HepG2 (cell line): Measurements from ENCODE around the gene TDRD10. TPM values are rescaled to one million over a fixed set of nuclear protein-coding genes. Genes with fewer than 3 reads are reported as not detected.
A peak's percentile ranks its signal among the peaks of the same experiment; 100 is the strongest.

Source experiments
- FOXK1 ChIP-seq: sonication (generic); formaldehyde crosslinking; IDR thresholded peaks from 2 replicates; pipeline ENCODE4 v1.4.0; 2020; ENCODE audit warnings: low read depth, missing genetic modification reagents, borderline replicate concordance
- MAFF ChIP-seq: IDR thresholded peaks from 2 replicates; pipeline ENCODE4 v1.6.1; 2011; ENCODE audit warnings: low read depth, low read length, improper control_type of control experiment
- MAFK ChIP-seq, 2 experiments: IDR thresholded peaks in 1 of 2; conservative IDR thresholded peaks in 1 of 2; 2 replicates each; pipeline ENCODE4 v1.6.1; 2011; ENCODE audit warnings: improper control_type of control experiment in 2 of 2, low read length in 2 of 2
- NFE2L2 ChIP-seq: fragments of 150-350 bp; IDR thresholded peaks from 2 replicates; pipeline ENCODE4 v1.6.1; 2014; ENCODE audit warnings: low read length
- RAD21 ChIP-seq: fragments of 450-650 bp; formaldehyde crosslinking; IDR thresholded peaks from 2 replicates; pipeline ENCODE4 v1.5.0; 2020; ENCODE audit warnings: mild to moderate bottlenecking
- RNF2 ChIP-seq: fragments of 450-650 bp; conservative IDR thresholded peaks from 2 replicates; pipeline ENCODE4 v1.6.1; 2016; ENCODE audit warnings: low read depth
- SMARCE1 ChIP-seq: fragments of 450-650 bp; IDR thresholded peaks from 2 replicates; pipeline ENCODE4 v1.6.1; 2017; ENCODE audit warnings: borderline replicate concordance
- ZFX ChIP-seq: sonication (generic); formaldehyde crosslinking; IDR thresholded peaks from 2 replicates; pipeline ENCODE4 v1.4.0; 2020; ENCODE audit warnings: mild to moderate bottlenecking, low read depth, missing genetic modification reagents, moderate library complexity
- polyA plus RNA-seq, 8 experiments: library from polyadenylated mRNA; depleted of rRNA in 3 of 8; stranded (reverse) in 7 of 8; unstranded in 1 of 8; fragments of >200 nt; fragmentation: Illumina TruSeq in 4 of 8; extraction: Trizol in 4 of 8; gene quantifications; 2 replicates each; pipeline versions ENCODE4 v1.2.1 to v1.2.3, GENCODE V29; 2011 to 2016; ENCODE audit warnings: low read depth in 4 of 8, missing spikeins in 1 of 8, mixed read lengths in 1 of 8; ENCODE audit not compliant: insufficient read depth in 1 of 8
- total RNA-seq, 5 experiments: library from RNA; depleted of rRNA; stranded (reverse); fragments of >200 nt; fragmentation: Illumina TruSeq; extraction: Trizol; gene quantifications; 2 replicates each; pipeline ENCODE4 v1.2.3, GENCODE V29; 2016; ENCODE audit warnings: low read depth in 1 of 5
- TF ChIP-seq, protein P1 (sequence below): IDR thresholded peaks from 2 replicates; pipeline ENCODE4 v1.4.0; 2020; ENCODE audit warnings: mild to moderate bottlenecking, missing genetic modification reagents
- TF ChIP-seq, protein P2 (sequence below): IDR thresholded peaks from 2 replicates; pipeline ENCODE4 v1.6.1; 2016; ENCODE audit warnings: low read depth, missing genetic modification reagents, missing compliant biosample characterization
- TF ChIP-seq, protein P3 (sequence below): sonication (generic); formaldehyde crosslinking; IDR thresholded peaks from 2 replicates; pipeline ENCODE4 v1.4.0; 2020; ENCODE audit warnings: mild to moderate bottlenecking, low read depth, missing genetic modification reagents
- TF ChIP-seq, protein P4 (sequence below): fragments of 450-650 bp; IDR thresholded peaks from 2 replicates; pipeline ENCODE4 v1.6.1; 2017
- TF ChIP-seq, protein P5 (sequence below): sonication (generic); IDR thresholded peaks from 2 replicates; pipeline ENCODE4 v1.6.1; 2016; ENCODE audit warnings: low read depth, borderline replicate concordance
- TF ChIP-seq, protein P6 (sequence below): sonication (generic); formaldehyde crosslinking; IDR thresholded peaks from 2 replicates; pipeline ENCODE4 v1.5.0; 2020; ENCODE audit warnings: mild to moderate bottlenecking, missing genetic modification reagents, moderate library complexity

TDRD10 gene
- total and polyA plus RNA-seq, 2 of the 13 experiments (the other 11 are each of a cell fraction or from before 2014, with no cell fraction given): not detected

DNA sequence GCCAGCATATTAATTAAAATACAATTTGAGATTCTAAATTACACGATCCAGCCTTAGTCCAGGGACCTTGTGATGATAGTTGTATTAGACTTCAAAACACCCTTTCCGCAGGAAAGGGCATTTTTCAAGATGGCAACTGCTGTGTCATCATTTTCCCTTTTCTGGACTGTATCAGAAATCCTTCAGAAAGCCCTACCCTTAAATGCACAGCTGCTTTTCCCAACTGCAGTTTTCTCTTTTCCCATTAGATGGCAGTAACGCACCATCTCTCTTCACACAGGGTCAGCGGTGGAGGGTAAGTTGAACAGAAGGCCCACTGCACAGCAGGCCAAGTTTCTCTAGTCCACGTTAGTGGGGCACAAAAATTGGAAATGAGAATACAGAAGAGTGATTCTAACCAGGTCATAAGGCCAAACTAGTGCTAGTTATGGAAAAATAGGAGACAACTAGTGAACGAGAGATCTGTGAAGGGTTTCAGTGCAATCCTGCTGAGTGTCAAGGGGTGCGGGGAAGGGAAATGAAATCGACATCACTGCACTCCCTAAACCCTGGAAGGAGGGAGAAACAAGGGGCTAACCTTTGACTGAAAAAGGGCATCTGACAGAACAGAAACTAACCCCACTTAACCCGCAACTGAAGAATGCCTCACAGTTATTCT, 22.1 kb upstream of the TDRD10 start (continued):
- TF ChIP-seq MAFK (conservative IDR thresholded peaks at IDR 0.05 in 1 of 2, IDR thresholded peaks at IDR 0.05 in 1 of 2; ENCODE audit: low read length in 2 of 2): peak; percentile 99 to 100
- TF ChIP-seq SMARCE1: no peak
- TF ChIP-seq, protein P1, sequence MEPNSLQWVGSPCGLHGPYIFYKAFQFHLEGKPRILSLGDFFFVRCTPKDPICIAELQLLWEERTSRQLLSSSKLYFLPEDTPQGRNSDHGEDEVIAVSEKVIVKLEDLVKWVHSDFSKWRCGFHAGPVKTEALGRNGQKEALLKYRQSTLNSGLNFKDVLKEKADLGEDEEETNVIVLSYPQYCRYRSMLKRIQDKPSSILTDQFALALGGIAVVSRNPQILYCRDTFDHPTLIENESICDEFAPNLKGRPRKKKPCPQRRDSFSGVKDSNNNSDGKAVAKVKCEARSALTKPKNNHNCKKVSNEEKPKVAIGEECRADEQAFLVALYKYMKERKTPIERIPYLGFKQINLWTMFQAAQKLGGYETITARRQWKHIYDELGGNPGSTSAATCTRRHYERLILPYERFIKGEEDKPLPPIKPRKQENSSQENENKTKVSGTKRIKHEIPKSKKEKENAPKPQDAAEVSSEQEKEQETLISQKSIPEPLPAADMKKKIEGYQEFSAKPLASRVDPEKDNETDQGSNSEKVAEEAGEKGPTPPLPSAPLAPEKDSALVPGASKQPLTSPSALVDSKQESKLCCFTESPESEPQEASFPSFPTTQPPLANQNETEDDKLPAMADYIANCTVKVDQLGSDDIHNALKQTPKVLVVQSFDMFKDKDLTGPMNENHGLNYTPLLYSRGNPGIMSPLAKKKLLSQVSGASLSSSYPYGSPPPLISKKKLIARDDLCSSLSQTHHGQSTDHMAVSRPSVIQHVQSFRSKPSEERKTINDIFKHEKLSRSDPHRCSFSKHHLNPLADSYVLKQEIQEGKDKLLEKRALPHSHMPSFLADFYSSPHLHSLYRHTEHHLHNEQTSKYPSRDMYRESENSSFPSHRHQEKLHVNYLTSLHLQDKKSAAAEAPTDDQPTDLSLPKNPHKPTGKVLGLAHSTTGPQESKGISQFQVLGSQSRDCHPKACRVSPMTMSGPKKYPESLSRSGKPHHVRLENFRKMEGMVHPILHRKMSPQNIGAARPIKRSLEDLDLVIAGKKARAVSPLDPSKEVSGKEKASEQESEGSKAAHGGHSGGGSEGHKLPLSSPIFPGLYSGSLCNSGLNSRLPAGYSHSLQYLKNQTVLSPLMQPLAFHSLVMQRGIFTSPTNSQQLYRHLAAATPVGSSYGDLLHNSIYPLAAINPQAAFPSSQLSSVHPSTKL (CRISPR knock-in tag): 0 out of 2 replicates have a peak, but pooled peaks have one; percentile 10
- TF ChIP-seq, protein P2, sequence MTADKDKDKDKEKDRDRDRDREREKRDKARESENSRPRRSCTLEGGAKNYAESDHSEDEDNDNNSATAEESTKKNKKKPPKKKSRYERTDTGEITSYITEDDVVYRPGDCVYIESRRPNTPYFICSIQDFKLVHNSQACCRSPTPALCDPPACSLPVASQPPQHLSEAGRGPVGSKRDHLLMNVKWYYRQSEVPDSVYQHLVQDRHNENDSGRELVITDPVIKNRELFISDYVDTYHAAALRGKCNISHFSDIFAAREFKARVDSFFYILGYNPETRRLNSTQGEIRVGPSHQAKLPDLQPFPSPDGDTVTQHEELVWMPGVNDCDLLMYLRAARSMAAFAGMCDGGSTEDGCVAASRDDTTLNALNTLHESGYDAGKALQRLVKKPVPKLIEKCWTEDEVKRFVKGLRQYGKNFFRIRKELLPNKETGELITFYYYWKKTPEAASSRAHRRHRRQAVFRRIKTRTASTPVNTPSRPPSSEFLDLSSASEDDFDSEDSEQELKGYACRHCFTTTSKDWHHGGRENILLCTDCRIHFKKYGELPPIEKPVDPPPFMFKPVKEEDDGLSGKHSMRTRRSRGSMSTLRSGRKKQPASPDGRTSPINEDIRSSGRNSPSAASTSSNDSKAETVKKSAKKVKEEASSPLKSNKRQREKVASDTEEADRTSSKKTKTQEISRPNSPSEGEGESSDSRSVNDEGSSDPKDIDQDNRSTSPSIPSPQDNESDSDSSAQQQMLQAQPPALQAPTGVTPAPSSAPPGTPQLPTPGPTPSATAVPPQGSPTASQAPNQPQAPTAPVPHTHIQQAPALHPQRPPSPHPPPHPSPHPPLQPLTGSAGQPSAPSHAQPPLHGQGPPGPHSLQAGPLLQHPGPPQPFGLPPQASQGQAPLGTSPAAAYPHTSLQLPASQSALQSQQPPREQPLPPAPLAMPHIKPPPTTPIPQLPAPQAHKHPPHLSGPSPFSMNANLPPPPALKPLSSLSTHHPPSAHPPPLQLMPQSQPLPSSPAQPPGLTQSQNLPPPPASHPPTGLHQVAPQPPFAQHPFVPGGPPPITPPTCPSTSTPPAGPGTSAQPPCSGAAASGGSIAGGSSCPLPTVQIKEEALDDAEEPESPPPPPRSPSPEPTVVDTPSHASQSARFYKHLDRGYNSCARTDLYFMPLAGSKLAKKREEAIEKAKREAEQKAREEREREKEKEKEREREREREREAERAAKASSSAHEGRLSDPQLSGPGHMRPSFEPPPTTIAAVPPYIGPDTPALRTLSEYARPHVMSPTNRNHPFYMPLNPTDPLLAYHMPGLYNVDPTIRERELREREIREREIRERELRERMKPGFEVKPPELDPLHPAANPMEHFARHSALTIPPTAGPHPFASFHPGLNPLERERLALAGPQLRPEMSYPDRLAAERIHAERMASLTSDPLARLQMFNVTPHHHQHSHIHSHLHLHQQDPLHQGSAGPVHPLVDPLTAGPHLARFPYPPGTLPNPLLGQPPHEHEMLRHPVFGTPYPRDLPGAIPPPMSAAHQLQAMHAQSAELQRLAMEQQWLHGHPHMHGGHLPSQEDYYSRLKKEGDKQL (CRISPR knock-in tag): no peak
- TF ChIP-seq FOXK1 (CRISPR knock-in tag): peak; percentile 50; the same call in 1 of the 2 replicates
- TF ChIP-seq RNF2: no peak
- peak; percentile 52; the same call in 1 of the 2 replicates for TF ChIP-seq ZFX
- TF ChIP-seq RAD21 (CRISPR knock-in tag): peak; percentile 85
- TF ChIP-seq, protein P3, sequence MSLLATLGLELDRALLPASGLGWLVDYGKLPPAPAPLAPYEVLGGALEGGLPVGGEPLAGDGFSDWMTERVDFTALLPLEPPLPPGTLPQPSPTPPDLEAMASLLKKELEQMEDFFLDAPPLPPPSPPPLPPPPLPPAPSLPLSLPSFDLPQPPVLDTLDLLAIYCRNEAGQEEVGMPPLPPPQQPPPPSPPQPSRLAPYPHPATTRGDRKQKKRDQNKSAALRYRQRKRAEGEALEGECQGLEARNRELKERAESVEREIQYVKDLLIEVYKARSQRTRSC: no peak
- TF ChIP-seq, protein P4, sequence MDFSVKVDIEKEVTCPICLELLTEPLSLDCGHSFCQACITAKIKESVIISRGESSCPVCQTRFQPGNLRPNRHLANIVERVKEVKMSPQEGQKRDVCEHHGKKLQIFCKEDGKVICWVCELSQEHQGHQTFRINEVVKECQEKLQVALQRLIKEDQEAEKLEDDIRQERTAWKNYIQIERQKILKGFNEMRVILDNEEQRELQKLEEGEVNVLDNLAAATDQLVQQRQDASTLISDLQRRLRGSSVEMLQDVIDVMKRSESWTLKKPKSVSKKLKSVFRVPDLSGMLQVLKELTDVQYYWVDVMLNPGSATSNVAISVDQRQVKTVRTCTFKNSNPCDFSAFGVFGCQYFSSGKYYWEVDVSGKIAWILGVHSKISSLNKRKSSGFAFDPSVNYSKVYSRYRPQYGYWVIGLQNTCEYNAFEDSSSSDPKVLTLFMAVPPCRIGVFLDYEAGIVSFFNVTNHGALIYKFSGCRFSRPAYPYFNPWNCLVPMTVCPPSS: no peak
- TF ChIP-seq, protein P5, sequence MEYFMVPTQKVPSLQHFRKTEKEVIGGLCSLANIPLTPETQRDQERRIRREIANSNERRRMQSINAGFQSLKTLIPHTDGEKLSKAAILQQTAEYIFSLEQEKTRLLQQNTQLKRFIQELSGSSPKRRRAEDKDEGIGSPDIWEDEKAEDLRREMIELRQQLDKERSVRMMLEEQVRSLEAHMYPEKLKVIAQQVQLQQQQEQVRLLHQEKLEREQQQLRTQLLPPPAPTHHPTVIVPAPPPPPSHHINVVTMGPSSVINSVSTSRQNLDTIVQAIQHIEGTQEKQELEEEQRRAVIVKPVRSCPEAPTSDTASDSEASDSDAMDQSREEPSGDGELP: peak; percentile 28; the same call in 1 of the 2 replicates
- TF ChIP-seq, protein P6, sequence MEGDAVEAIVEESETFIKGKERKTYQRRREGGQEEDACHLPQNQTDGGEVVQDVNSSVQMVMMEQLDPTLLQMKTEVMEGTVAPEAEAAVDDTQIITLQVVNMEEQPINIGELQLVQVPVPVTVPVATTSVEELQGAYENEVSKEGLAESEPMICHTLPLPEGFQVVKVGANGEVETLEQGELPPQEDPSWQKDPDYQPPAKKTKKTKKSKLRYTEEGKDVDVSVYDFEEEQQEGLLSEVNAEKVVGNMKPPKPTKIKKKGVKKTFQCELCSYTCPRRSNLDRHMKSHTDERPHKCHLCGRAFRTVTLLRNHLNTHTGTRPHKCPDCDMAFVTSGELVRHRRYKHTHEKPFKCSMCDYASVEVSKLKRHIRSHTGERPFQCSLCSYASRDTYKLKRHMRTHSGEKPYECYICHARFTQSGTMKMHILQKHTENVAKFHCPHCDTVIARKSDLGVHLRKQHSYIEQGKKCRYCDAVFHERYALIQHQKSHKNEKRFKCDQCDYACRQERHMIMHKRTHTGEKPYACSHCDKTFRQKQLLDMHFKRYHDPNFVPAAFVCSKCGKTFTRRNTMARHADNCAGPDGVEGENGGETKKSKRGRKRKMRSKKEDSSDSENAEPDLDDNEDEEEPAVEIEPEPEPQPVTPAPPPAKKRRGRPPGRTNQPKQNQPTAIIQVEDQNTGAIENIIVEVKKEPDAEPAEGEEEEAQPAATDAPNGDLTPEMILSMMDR: peak; percentile 90
- TF ChIP-seq MAFF: peak; percentile 99
- TF ChIP-seq NFE2L2: peak; percentile 31; the same call in 1 of the 2 replicates
